HG02885 (cell line): Measurements from ENCODE around the gene SDSL.

Experiments
- ATAC-seq: cut with Tn5 transposase; IDR thresholded peaks from one replicate; pipeline ENCODE4 v1.9.1; 2021; ENCODE audit warnings: mild to moderate bottlenecking; ENCODE audit not compliant: unreplicated experiment, poor library complexity

Gene SDSL

DNA sequence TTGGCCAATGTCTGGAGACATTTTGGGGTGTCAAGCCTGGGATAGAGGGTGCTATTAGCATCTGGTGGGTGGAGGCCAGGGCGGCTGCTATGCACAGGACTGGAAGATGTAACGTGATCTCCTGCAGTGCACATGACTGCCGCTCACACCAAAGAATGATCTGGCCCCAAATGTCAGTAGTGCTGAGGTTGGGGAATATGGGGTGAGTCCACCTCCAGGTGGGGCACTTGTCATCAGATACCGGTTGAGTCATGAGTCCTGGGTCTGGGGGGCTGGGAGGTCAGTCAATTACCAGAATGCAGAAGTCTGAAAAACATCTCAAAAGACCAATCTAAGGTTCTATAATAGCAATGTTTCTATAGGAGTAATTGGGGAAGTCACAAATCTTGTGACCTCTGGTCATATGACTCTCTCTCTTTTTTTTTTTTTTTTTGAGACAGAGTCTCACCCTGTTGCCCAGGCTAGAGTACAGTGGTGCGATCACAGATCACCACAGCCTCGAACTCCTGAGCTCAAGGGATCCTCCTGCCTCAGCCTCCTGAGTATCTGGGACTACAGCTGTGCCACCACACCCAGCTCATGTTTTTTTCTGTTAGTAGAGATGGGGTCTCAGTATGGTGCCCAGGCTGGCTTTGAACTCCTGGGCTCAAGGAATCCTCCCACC lies 6.0 kb upstream of the SDSL start:
- no peak for ATAC-seq

DNA sequence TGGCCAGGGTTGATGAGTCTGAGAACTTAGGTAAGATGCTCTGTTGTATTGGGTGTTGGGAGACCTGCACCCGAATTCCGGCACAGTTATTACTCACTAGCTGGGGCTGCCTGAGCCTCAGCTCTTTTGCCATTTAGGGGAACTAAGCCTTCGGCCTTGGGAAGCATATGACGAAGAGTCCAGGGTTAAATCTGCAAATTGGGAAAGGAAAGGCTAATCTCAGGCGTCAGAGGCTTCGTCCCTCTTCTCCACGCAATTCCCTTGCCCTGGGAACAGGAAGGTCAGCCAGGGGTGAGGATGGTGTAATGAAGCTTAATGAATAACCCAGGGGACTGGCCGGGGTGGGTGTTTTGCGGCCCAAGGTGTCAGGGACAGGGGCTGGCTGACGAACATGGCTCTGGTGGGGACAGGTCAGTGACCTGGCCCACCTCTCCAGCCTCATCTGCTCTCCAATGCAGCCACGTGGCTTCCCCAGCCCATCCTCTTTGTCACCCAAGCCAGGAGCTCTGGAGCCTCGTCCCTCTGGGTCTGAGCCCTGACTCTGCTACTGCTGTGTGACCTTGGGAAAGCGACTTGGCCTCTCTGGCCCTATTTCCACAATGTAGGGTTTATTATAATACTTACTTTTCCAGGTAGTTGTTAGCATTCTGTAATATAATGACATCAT lies 3.8 kb upstream of the SDSL start:
- no peak for ATAC-seq

- ATAC-seq, result no peak
These were observed 1.1 kb upstream of the SDSL start for GRCh38 chr12:113420996-113421595.

GRCh38 chr12:113422886-113423669 lies 898 bp downstream of the SDSL start:
- ATAC-seq, result no peak

DNA sequence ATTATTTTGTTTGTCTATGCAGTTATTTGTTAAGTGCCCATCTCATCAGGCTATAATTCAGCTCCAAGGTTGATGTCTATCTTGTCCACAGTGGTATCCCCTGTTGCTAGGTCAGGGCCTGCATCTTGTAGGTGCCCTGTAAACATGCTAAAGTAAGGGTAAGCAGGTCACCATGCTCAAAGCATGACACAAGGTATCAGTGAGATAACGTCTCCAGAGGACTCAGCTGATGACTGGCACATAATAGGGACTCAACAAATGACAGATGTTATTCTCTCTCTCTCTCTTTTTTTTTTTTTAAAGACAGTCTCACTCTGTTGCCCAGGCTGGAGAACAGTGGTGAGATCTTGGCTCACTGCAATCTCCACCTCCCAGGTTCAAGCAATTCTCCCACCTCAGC lies 2.3 kb downstream of the SDSL start:
- no peak for ATAC-seq

- ATAC-seq, result no peak
These were observed 3.0 kb downstream of the SDSL start for GRCh38 chr12:113424915-113425823.

DNA sequence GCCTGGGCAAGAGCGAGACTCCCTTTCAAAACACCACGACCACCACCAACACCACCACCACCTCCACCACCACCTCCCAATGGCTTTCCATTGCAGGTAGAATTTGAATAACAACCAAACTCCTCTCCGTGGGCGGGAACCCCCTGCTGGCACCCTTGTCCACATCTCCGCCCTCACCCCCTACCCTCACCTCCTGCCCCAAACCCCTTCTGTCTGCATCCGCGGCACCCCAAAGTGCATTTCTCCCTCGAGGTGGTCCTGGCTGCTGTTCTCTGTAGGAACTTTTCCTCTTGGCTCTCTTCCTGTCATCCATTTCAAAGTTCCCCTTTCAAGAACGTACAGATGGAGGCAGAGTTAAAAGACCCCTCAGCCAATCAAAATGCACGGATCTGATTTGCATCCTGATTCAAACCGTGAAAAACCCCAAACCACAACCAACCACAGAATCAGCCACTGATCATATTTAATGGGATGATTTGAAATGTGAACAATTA lies 3.8 kb downstream of the SDSL start:
- no peak for ATAC-seq

GRCh38 chr12:113427882-113428281 lies 5.7 kb downstream of the SDSL start:
- no peak for ATAC-seq

DNA sequence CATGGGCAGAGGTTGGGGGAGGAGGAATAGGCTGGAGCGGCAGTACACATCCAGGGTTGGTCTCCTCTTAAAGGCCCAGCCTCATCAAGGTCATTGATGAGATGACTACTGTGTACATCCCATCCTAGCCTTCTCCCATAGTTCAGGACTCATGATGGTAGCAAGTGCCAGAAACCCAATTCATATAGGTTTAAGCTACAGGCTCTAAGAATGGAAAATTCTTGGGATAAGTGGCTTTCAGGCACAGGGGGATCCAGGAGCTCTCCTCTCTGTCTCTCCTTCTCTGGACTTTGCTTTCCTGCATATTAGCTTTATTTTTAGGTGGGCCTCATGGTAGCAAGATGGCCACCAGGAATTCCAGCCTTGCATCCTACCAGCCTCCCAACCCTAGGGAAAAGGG lies 6.3 kb downstream of the SDSL start:
- ATAC-seq, result no peak

DNA sequence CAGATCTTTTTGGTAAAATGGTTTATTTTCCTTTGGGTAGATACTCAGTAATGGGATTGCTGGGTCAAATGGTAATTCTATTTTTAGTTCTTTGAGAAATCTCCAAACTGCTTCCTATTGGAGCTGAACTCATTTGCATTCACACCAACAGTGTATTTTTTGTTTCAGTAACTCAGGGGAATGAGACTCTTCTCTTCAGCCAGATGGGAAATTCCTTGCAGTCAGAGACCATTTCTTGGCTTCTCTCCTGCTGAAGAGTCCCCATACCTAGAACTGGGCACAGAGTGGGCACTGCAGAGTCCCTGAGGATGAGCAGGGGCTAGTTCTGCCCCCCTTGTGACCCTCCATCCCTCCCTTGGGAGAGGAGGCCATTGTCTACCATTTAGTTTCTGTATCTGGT lies 10.8 kb downstream of the SDSL start:
- ATAC-seq, result no peak

- no peak for ATAC-seq
These were observed 13.2 kb downstream of the SDSL start for GRCh38 chr12:113435367-113435766.

DNA sequence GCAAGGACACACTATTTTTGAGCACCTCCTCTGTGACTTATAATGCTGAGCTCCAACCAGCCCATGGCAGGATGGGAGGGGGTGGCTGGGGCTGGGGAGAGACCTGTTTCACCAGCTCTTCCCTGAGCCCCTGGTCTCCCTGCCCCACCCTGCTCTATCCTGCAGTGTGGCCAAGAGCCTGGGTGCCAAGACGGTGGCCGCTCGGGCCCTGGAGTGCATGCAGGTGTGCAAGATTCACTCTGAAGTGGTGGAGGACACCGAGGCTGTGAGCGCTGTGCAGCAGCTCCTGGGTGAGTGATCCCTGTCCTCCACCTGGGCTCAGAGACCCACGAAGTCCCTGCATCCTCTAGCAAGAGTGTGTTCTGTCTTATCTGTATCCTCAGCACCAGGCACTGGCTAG lies 14.4 kb downstream of the SDSL start:
- no peak for ATAC-seq

DNA sequence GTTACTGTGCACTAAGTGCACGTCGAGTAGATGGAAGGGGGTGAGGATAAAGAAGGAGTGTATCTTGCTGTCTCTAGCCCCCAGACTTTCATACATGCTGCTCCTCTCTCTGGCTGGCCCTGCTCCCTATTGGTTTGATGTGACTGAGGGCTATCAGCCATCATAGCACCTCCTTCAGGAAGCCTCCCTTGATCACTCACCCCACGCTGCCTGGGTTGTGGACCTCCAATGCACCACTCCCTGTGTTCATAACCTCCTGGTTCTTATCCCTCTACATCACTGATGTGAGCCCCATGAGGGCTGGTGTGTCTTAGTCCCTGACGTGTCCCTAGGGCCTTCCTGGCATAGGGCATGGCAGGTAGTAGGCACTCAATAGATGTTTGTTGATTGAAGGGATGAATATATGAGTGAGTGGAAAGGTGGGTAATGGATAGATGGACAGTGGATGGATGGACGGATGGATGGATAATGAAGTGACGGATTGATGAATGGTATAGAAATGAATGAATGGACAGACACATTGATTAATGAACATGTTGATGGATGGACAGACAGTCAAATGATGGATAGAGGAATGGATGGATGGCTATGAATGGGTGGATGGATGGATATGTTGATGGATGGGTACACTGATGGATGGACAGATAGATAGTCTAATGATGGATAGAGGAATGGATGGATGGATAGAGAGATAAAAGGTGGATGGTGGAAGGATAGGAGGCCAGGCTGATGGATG lies 15.0 kb downstream of the SDSL start:
- no peak for ATAC-seq

DNA sequence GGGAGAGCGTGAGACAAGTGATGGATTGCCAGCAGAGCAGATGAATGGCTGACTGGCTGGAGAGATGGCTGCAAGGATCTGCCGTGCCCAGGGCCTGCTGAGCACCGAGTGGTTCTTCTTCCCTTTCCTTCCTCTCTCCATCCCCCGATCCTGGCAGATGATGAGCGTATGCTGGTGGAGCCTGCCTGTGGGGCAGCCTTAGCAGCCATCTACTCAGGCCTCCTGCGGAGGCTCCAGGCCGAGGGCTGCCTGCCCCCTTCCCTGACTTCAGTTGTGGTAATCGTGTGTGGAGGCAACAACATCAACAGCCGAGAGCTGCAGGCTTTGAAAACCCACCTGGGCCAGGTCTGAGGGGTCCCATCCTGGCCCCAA lies 15.5 kb downstream of the SDSL start:
- ATAC-seq, result no peak

DNA sequence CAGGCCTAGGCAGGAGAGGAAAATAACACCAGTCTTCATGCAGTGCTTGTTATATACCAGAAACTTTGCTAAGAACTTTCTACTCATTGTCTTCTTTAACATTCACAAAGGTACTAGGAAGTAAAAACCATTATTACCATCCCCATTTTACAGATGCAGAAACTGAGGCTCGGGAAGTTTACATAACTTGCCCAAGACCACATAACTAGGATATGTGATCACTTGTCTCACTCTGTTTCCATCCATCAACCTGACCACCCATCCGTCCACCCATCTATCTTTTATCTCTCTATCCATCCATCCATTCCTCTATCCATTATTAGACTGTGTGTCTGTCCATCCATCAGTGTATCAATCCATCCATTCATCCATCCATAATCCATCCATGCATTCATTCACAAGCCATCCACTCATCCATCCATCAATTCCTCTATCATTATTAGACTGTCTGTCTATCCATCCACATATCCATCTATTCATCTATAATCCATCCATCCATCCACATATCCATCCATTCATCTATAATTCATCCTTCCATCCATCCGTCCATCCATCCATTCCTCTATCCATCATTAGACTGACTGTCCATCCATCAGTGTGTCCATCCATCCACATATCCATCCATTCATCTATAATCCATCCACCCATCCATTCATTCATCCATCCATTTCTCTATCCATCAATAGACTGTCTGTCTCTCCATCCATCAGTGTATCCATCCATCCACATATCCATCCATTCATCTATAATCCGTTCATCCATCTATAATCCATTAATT lies 16.5 kb downstream of the SDSL start:
- ATAC-seq, result no peak

DNA sequence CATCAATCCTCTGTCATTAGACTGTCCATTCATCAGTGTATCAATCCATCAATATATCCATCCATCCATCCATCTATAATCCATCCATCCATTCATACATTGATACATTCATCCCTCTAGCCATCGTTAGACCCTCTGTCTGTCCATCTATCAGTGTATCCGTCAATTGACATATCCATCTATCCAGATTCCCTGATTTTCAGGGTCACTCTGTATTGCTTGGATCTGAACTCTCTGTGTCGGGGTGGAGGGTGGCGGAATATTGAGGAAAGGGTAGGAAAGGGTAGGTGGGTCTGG lies 17.1 kb downstream of the SDSL start:
- no peak for ATAC-seq

GRCh38 chr12:113439606-113440030 lies 17.4 kb downstream of the SDSL start:
- ATAC-seq, result no peak

DNA sequence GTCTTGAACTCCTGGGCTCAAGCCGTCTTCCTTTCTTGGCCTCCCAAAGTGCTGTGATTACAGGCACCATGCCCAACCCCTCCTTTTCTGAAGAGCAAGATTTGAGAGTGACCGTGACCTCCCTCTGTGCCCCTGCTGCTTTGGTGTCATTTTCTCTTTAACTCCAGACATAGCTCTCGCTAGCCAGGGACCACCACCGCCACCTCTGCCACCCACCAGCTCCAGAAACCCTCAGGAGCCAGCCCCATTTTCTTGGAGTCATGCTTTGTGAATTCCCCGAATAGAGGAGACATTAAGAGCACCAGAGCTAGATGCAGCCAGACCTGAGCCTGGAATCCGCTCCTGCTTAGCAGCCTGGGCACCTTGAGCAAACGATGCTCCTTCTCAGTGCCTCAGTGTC lies 18.2 kb downstream of the SDSL start:
- no peak for ATAC-seq
